Mononuclear cell (primary cell): ENCODE results near the gene SIX1. TPM values are rescaled to one million over a fixed set of nuclear protein-coding genes. Genes with fewer than 3 reads are reported as not detected.

Source experiments
- H3K27me3 ChIP-seq: 2 replicates; pipeline ENCODE4 v1.6.0; 2011; ENCODE audit warnings: low read length, control low read depth; ENCODE audit not compliant: insufficient read depth
- H3K4me1 ChIP-seq: 2 replicates; pipeline ENCODE4 v1.5.1; 2011; ENCODE audit warnings: mild to moderate bottlenecking, low read length, control low read depth; ENCODE audit not compliant: insufficient read depth
- H3K4me3 ChIP-seq: 2 replicates; pipeline ENCODE4 v1.5.1; 2011; ENCODE audit warnings: mild to moderate bottlenecking, low read length, moderate library complexity
- H3K9me3 ChIP-seq: 2 replicates; pipeline ENCODE4 v1.5.1; 2011; ENCODE audit warnings: low read depth, mild to moderate bottlenecking, control low read depth, low read length
- total RNA-seq: library from RNA; depleted of rRNA; stranded (reverse); fragments of >200 nt; gene quantifications from one replicate; pipeline ENCODE4 v1.2.3, GENCODE V29; 2012

The SIX1 gene
- total RNA-seq, 1 donor: not detected

- Histone ChIP-seq H3K27me3 (peaks cover 95% of the 10 kb centered on the region), H3K4me3 (no peak overlapping the region)
These were observed 9.8 kb upstream of the SIX1 start for GRCh38 chr14:60658909-60659585.

DNA sequence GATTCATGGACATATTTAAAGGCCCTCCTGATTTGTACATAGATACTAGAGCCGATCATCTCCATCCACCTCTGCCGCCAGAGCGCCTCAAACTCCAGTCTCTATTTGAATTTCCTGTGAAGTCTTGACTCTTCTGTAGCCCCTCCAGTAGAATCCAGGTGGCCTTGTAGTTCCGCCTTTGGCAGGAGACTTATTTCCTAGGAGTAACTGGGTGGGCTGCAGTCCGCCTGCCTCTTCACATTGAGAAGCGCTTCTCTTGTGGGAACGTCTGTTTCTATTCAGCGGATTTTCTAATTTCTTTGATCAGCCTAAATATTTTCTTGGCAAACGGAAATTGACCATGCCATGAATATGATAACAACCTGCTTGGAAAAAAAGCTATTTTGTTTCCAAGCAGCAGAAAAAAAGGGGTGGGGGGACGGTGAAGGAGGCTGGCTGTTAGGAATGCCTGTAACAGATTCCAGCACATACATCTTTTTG, 9.0 kb upstream of the SIX1 start:
- Histone ChIP-seq H3K4me1 (peaks cover 32% of the 10 kb centered on the region), H3K4me3 (no peak overlapping the region), H3K27me3 (peaks cover 96% of the 10 kb centered on the region), H3K9me3 (no peaks in the 10 kb centered on the region)

More at GRCh38 chr14:60658909-60659585, 9.8 kb upstream of the SIX1 start:
- Histone ChIP-seq H3K9me3 (no peaks in the 10 kb centered on the region), H3K4me1 (peaks cover 30% of the 10 kb centered on the region)

DNA sequence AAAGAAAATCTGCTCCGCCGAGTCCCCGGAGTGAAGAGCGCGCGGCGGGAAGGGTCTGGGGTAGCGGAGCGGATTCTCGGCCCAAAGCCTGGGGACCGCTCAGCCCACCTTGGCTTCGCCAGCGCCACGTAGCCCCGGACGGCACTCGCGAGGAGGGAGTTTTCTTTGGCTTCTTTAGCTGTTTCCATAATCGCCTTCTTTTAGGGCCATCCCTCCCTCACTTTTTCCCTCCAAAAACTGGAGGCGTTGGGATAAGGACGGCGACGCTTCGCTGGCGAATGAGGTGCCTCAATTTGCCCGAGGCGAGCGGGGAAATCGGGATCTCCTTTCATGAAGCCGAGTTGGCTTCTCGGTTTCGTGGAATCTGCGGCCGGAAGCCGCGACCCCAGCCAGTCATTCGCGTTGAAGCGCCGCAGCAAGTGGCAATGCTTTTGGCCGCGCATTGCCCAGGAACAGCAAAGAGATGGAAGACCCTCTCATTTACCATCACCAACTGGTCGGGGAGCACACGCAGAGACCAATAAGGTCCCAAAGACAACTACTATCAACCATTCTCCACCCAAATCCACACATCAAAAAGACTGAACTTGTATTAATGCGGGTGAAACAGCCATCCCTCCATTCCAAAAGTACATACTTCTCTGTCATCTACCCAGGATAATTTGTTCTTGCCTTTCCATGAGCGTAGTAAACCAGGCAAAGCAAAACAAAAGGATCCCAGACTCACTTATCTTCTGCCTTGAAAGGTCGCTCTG, 8.4 kb upstream of the SIX1 start:
- H3K4me3 ChIP-seq: peak overlapping the region; percentile 39
- H3K4me1 ChIP-seq: peaks cover 38% of the 10 kb centered on the region
- peaks cover 96% of the 10 kb centered on the region for H3K27me3 ChIP-seq
- no peaks in the 10 kb centered on the region for H3K9me3 ChIP-seq

GRCh38 chr14:60656686-60657455, 7.6 kb upstream of the SIX1 start:
- H3K4me3 ChIP-seq: peak overlapping the region; percentile 39
- no peaks in the 10 kb centered on the region for H3K9me3 ChIP-seq
- peaks cover 41% of the 10 kb centered on the region for H3K4me1 ChIP-seq
- peaks cover 96% of the 10 kb centered on the region for H3K27me3 ChIP-seq

- Histone ChIP-seq H3K9me3 (no peaks in the 10 kb centered on the region), H3K27me3 (peaks cover 97% of the 10 kb centered on the region), H3K4me1 (peaks cover 41% of the 10 kb centered on the region), H3K4me3 (no peak overlapping the region)
These were observed 6.8 kb upstream of the SIX1 start for GRCh38 chr14:60655898-60656685.

- H3K27me3 ChIP-seq: peaks cover 97% of the 10 kb centered on the region
- H3K4me3 ChIP-seq: no peak overlapping the region
- H3K4me1 ChIP-seq: peaks cover 41% of the 10 kb centered on the region
- H3K9me3 ChIP-seq: no peaks in the 10 kb centered on the region
These were observed 6.0 kb upstream of the SIX1 start for GRCh38 chr14:60655119-60655897.

GRCh38 chr14:60654334-60654821, 5.1 kb upstream of the SIX1 start:
- Histone ChIP-seq H3K9me3 (no peaks in the 10 kb centered on the region), H3K27me3 (peaks cover 99% of the 10 kb centered on the region), H3K4me3 (no peak overlapping the region), H3K4me1 (peaks cover 44% of the 10 kb centered on the region)

- H3K9me3 ChIP-seq: no peaks in the 10 kb centered on the region
- peaks cover 99% of the 10 kb centered on the region for H3K27me3 ChIP-seq
- H3K4me3 ChIP-seq: no peak overlapping the region
- peaks cover 50% of the 10 kb centered on the region for H3K4me1 ChIP-seq
These were observed 4.5 kb upstream of the SIX1 start for GRCh38 chr14:60653701-60654161.

GRCh38 chr14:60652674-60653651, 3.7 kb upstream of the SIX1 start:
- Histone ChIP-seq H3K4me1 (peaks cover 53% of the 10 kb centered on the region), H3K4me3 (no peak overlapping the region), H3K9me3 (no peaks in the 10 kb centered on the region), H3K27me3 (peaks cover 99% of the 10 kb centered on the region)

- H3K27me3 ChIP-seq: peaks cover 99% of the 10 kb centered on the region
- peaks cover 53% of the 10 kb centered on the region for H3K4me1 ChIP-seq
- H3K4me3 ChIP-seq: no peak overlapping the region
- H3K9me3 ChIP-seq: no peaks in the 10 kb centered on the region
These were observed 2.8 kb upstream of the SIX1 start for GRCh38 chr14:60651796-60652673.

DNA sequence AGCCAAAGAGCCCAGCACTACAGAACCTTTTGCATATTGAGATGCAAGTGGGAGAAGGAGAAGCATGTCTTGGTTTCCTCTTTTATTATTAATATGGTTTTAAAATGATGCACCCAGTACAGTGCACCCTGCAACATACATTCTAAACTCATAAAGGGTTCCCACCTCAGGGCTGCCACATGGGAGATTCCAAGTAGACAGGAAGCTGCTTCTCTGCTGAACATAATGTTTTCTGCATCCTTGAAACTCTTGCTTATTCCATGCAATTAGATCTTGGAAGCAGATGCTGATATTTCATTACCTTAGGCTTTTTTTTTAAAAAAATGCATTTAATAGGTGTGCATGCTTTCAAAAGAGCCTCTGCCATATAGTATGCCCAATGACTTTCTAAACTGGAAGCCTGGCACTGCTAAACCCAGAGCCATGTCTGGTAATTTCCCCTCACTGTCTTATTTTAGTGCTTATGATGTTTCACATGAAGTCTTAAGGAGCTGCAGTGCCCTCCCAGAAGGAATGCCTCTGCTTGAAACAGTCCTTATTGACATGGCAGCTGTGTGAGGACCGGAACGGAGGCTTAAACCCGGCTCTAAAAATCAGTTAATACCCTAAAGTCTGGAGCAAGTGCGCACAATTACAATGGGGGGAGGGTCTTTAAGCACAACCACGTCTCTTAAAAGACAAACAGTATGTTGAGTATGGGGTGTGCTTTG, 2.0 kb upstream of the SIX1 start:
- Histone ChIP-seq H3K27me3 (peaks cover 99% of the 10 kb centered on the region), H3K4me3 (no peak overlapping the region), H3K4me1 (peaks cover 48% of the 10 kb centered on the region), H3K9me3 (no peaks in the 10 kb centered on the region)
